PFSK-1 (cell line): ENCODE measurements around the gene JMJD1C.

Experiments
- POLR2AphosphoS5 ChIP-seq: IDR thresholded peaks from 2 replicates; pipeline ENCODE4 v1.6.1; 2012; ENCODE audit warnings: low read depth, mild to moderate bottlenecking, control low read depth, low read length, moderate library complexity
- SIN3A ChIP-seq: IDR thresholded peaks from 2 replicates; pipeline ENCODE4 v1.6.1; 2012; ENCODE audit warnings: mild to moderate bottlenecking, low read length, moderate library complexity, borderline replicate concordance; ENCODE audit not compliant: insufficient read depth
- TF ChIP-seq, protein P1 (sequence below), 2 experiments: IDR thresholded peaks; 2 replicates each; pipeline versions ENCODE4 v1.6.1 to v1.8.0; 2011 to 2012; ENCODE audit warnings: low read depth in 2 of 2, low read length in 2 of 2, control low read depth in 1 of 2, inconsistent platforms in 1 of 2, mild to moderate bottlenecking in 1 of 2, moderate library complexity in 1 of 2; ENCODE audit not compliant: insufficient read depth in 1 of 2

DNA sequence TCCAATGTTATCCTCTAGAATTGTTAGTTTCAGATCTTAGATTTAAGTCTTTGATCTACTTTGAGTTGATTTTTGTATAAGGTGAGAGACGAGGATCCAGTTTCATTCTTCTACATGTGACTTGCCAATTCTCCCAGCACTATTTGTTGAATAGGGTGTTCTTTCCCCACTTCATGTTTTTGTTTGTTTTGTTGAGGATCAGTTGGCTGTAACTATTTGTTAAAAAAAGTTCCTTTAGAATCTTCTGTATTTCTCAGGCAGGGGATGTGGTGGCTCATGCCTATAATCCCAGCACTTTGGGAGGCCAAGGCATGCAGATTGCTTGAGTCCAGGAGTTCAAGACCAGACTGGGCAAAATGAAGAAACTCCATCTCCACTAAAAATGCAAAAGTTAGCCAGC, 151.8 kb downstream of the JMJD1C start:
- TF ChIP-seq, protein P1, sequence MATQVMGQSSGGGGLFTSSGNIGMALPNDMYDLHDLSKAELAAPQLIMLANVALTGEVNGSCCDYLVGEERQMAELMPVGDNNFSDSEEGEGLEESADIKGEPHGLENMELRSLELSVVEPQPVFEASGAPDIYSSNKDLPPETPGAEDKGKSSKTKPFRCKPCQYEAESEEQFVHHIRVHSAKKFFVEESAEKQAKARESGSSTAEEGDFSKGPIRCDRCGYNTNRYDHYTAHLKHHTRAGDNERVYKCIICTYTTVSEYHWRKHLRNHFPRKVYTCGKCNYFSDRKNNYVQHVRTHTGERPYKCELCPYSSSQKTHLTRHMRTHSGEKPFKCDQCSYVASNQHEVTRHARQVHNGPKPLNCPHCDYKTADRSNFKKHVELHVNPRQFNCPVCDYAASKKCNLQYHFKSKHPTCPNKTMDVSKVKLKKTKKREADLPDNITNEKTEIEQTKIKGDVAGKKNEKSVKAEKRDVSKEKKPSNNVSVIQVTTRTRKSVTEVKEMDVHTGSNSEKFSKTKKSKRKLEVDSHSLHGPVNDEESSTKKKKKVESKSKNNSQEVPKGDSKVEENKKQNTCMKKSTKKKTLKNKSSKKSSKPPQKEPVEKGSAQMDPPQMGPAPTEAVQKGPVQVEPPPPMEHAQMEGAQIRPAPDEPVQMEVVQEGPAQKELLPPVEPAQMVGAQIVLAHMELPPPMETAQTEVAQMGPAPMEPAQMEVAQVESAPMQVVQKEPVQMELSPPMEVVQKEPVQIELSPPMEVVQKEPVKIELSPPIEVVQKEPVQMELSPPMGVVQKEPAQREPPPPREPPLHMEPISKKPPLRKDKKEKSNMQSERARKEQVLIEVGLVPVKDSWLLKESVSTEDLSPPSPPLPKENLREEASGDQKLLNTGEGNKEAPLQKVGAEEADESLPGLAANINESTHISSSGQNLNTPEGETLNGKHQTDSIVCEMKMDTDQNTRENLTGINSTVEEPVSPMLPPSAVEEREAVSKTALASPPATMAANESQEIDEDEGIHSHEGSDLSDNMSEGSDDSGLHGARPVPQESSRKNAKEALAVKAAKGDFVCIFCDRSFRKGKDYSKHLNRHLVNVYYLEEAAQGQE (IDR thresholded peaks at IDR 0.05; ENCODE audit: insufficient read depth in 1 of 2, low read depth in 2 of 2, low read length in 2 of 2) = no peak
- no peak for TF ChIP-seq POLR2AphosphoS5
- no peak for TF ChIP-seq SIN3A
